Dendritic cell treated with granulocyte-macrophage colony-stimulating factor and Interleukin-4, amounts not matched to agents 40 ng/mL and 50 ng/mL, for 4 days (primary cell): ENCODE data around the gene RAPGEF2.
"Not testable (repeated sequence)": the region's sequence is repeated elsewhere in the genome, so short reads cannot be mapped to it uniquely, and the experiment has no call there.

ENCODE experiments used
- H3K27ac Mint-ChIP-seq: one replicate; pipeline ENCODE4 v1.8.0; 2022; ENCODE audit warnings: mild to moderate bottlenecking, mixed read lengths
- H3K27me3 Mint-ChIP-seq: one replicate; pipeline ENCODE4 v1.8.0; 2022; ENCODE audit warnings: mild to moderate bottlenecking, mixed read lengths
- H3K36me3 Mint-ChIP-seq: one replicate; pipeline ENCODE4 v1.8.0; 2022; ENCODE audit warnings: low read depth, mixed read lengths
- H3K4me1 Mint-ChIP-seq: one replicate; pipeline ENCODE4 v1.8.0; 2022; ENCODE audit warnings: low read depth, mixed read lengths
- H3K4me3 Mint-ChIP-seq: one replicate; pipeline ENCODE4 v1.8.0; 2022; ENCODE audit warnings: mild to moderate bottlenecking, moderate library complexity, mixed read lengths
- H3K9me3 Mint-ChIP-seq: one replicate; pipeline ENCODE4 v1.8.0; 2022; ENCODE audit warnings: mixed read lengths
- intact Hi-C: fragments of 100-400 bp; cut with micrococcal nuclease; formaldehyde crosslinking; loops from one replicate; pipeline ENCODE4 v1.15.0; 2022

RAPGEF2 gene

GRCh38 chr4:159248384-159249178 lies 145.7 kb downstream of the RAPGEF2 start:
- no peak overlapping the region for H3K4me3 Mint-ChIP-seq
- peaks cover 11% of the 10 kb centered on the region for H3K9me3 Mint-ChIP-seq
- H3K4me1 Mint-ChIP-seq, result peaks cover 34% of the 10 kb centered on the region
- intact Hi-C loops, result no loop called here
- no peaks in the 10 kb centered on the region for H3K27me3 Mint-ChIP-seq
- peaks cover 67% of the 10 kb centered on the region for H3K36me3 Mint-ChIP-seq
- H3K27ac Mint-ChIP-seq, result no peak overlapping the region

- H3K27ac Mint-ChIP-seq, result no peak overlapping the region
- peaks cover 67% of the 10 kb centered on the region for H3K36me3 Mint-ChIP-seq
- H3K27me3 Mint-ChIP-seq, result no peaks in the 10 kb centered on the region
- H3K4me3 Mint-ChIP-seq, result no peak overlapping the region
- intact Hi-C loops, result no loop called here
- peaks cover 11% of the 10 kb centered on the region for H3K9me3 Mint-ChIP-seq
- H3K4me1 Mint-ChIP-seq, result peaks cover 20% of the 10 kb centered on the region
Measured at GRCh38 chr4:159250751-159251325, 148.0 kb downstream of the RAPGEF2 start.

GRCh38 chr4:159251580-159251979 lies 148.7 kb downstream of the RAPGEF2 start:
- H3K4me3 Mint-ChIP-seq, H3K27me3 Mint-ChIP-seq, intact Hi-C loops, H3K27ac Mint-ChIP-seq: not testable (repeated sequence)
- Mint-ChIP-seq H3K9me3 (peaks cover 11% of the 10 kb centered on the region), H3K4me1 (peaks cover 26% of the 10 kb centered on the region), H3K36me3 (peaks cover 72% of the 10 kb centered on the region)

DNA sequence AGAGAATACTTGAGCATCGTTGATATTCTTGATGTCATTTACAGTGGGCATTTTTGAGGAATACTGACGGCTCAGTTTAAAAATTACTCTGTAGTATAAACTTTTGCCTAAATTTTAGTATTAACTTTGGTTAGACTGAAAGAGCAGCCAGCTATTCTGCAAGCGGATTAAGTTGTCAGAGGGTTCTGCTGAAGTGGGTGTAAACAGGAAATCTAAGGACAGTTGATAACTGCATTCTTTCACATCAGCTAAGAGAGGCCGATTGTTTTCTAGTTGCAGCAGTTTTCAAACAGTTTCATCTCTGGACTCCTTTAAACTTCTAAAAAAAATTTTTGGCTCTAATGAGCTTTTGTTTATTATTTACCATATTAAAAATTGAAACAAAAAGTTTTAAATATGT lies 149.6 kb downstream of the RAPGEF2 start:
- no peaks in the 10 kb centered on the region for H3K27me3 Mint-ChIP-seq
- no peak overlapping the region for H3K4me3 Mint-ChIP-seq
- H3K9me3 Mint-ChIP-seq, result peaks cover 11% of the 10 kb centered on the region
- H3K4me1 Mint-ChIP-seq, result peaks cover 31% of the 10 kb centered on the region
- no peak overlapping the region for H3K27ac Mint-ChIP-seq
- H3K36me3 Mint-ChIP-seq, result peaks cover 77% of the 10 kb centered on the region
- intact Hi-C loops, result no loop called here

- intact Hi-C loops, result no loop called here
- Mint-ChIP-seq H3K9me3 (peaks cover 6% of the 10 kb centered on the region), H3K4me1 (peaks cover 19% of the 10 kb centered on the region), H3K27ac (no peak overlapping the region), H3K4me3 (no peak overlapping the region), H3K27me3 (no peaks in the 10 kb centered on the region), H3K36me3 (peaks cover 66% of the 10 kb centered on the region)
Measured at GRCh38 chr4:159256037-159256436, 153.2 kb downstream of the RAPGEF2 start.

- Mint-ChIP-seq H3K36me3 (peaks cover 47% of the 10 kb centered on the region), H3K27me3 (no peaks in the 10 kb centered on the region), H3K4me3 (no peak overlapping the region), H3K9me3 (no peaks in the 10 kb centered on the region), H3K27ac (no peak overlapping the region), H3K4me1 (peaks cover 19% of the 10 kb centered on the region)
- intact Hi-C loops, result no loop called here
Measured at GRCh38 chr4:159258889-159259560, 156.1 kb downstream of the RAPGEF2 start.

- Mint-ChIP-seq H3K27me3 (no peaks in the 10 kb centered on the region), H3K27ac (no peak overlapping the region), H3K9me3 (no peaks in the 10 kb centered on the region), H3K4me1 (peaks cover 13% of the 10 kb centered on the region), H3K4me3 (no peak overlapping the region), H3K36me3 (peaks cover 36% of the 10 kb centered on the region)
- intact Hi-C loops, result no loop called here
Measured at GRCh38 chr4:159264057-159264456, 161.2 kb downstream of the RAPGEF2 start.

DNA sequence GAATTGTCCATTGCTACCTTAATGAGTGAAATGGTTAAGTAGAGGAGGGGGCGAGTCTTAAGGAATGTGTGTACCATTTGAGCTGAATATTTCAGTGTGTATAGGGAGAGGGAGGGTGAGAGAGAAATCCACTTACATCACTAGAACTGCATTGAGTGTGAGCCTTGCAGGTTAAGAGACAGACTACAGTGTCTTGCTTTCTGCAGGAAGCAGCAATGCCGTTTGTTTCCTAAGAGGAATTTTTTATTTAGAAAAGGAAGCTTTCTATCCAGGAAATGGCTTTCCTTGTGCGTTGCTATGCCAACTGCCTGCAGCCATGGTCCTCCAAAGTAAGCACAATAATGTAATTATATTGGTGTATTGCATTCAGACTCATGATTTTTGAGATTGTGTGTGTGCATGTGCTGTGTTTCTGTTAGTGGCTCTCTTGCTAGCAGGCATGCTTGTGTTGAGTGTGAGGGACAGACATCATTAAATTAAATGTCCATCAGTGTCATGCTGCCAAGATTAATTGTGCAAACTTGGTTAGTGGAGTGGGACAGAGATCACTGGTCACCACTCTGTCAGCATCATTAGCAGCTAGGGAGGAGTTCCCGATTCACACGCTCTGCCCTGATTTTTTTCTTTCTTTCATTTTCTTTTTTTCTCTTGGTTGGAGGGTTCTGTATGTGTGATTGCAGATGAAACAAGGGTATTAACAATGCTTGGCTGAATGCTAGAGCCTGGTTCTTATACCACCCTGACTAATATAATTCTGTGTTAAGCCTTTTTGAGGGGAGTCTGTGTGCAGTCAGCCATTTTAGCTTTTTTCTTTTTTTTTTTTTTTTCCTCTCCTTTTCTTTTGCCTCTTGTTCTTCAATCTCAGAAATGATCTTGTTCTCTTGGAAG lies 164.3 kb downstream of the RAPGEF2 start:
- Mint-ChIP-seq H3K36me3 (peaks cover 36% of the 10 kb centered on the region), H3K4me1 (peaks cover 22% of the 10 kb centered on the region), H3K27me3 (no peaks in the 10 kb centered on the region), H3K4me3 (no peak overlapping the region), H3K27ac (no peak overlapping the region), H3K9me3 (no peaks in the 10 kb centered on the region)
- intact Hi-C loops, result no loop called here

GRCh38 chr4:159267869-159268285 lies 165.0 kb downstream of the RAPGEF2 start:
- H3K36me3 Mint-ChIP-seq, result peaks cover 37% of the 10 kb centered on the region
- intact Hi-C loops, result no loop called here
- H3K4me3 Mint-ChIP-seq, result no peak overlapping the region
- no peaks in the 10 kb centered on the region for H3K9me3 Mint-ChIP-seq
- peaks cover 28% of the 10 kb centered on the region for H3K4me1 Mint-ChIP-seq
- H3K27ac Mint-ChIP-seq, result no peak overlapping the region
- no peaks in the 10 kb centered on the region for H3K27me3 Mint-ChIP-seq

GRCh38 chr4:159268607-159269006 lies 165.7 kb downstream of the RAPGEF2 start:
- no peaks in the 10 kb centered on the region for H3K27me3 Mint-ChIP-seq
- intact Hi-C loops, result no loop called here
- no peak overlapping the region for H3K4me3 Mint-ChIP-seq
- H3K36me3 Mint-ChIP-seq, result peaks cover 37% of the 10 kb centered on the region
- H3K4me1 Mint-ChIP-seq, result peaks cover 29% of the 10 kb centered on the region
- H3K27ac Mint-ChIP-seq, result no peak overlapping the region
- no peaks in the 10 kb centered on the region for H3K9me3 Mint-ChIP-seq

DNA sequence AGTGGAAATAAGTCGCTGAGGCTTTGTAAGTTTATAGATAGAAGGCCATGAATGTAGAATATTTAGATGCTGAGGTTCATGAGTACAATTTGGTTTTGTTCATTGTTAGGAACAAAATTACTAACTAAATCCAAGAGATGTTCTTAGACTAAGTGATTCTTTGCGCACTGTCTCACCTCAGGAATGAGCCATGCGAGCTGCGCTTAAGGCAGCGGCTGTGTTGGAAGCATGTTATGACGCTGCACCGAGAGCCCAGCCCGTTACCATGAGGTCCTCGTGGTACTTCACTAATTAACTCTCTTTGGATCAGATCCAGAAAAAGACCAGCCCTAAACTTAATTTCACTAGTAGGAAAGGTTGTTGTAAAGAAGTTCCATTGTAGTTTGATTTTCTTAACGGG lies 166.2 kb downstream of the RAPGEF2 start:
- no peak overlapping the region for H3K4me3 Mint-ChIP-seq
- no peaks in the 10 kb centered on the region for H3K27me3 Mint-ChIP-seq
- peaks cover 40% of the 10 kb centered on the region for H3K36me3 Mint-ChIP-seq
- peaks cover 29% of the 10 kb centered on the region for H3K4me1 Mint-ChIP-seq
- no peak overlapping the region for H3K27ac Mint-ChIP-seq
- intact Hi-C loops, result no loop called here
- H3K9me3 Mint-ChIP-seq, result no peaks in the 10 kb centered on the region

DNA sequence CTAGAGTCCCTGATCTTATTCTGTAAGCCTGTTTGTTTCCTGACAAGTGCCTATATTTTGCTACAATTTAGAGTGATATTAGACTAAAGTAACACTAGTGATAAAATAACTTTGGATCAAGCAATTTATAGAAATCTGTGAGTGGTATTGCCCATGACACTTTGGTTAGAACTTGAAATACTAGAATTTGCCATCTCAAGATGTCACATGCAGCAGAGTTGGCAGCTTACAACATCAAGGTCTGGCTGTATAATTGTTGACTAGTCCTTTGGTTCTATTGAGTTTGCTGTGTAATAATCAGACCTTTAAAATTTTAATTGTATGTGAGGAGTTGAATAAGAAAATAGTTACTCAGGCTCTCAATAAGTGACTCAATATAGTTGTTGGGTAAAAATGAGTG lies 167.1 kb downstream of the RAPGEF2 start:
- intact Hi-C loops, result no loop called here
- Mint-ChIP-seq H3K27ac (no peak overlapping the region), H3K27me3 (no peaks in the 10 kb centered on the region), H3K9me3 (no peaks in the 10 kb centered on the region), H3K4me3 (no peak overlapping the region), H3K4me1 (peaks cover 32% of the 10 kb centered on the region), H3K36me3 (peaks cover 35% of the 10 kb centered on the region)

GRCh38 chr4:159271856-159272255 lies 169.0 kb downstream of the RAPGEF2 start:
- Mint-ChIP-seq H3K36me3 (peaks cover 25% of the 10 kb centered on the region), H3K4me3 (no peak overlapping the region)

More at GRCh38 chr4:159271856-159272255, 169.0 kb downstream of the RAPGEF2 start:
- intact Hi-C loops, result no loop called here
- Mint-ChIP-seq H3K27me3 (no peaks in the 10 kb centered on the region), H3K4me1 (peaks cover 23% of the 10 kb centered on the region), H3K9me3 (no peaks in the 10 kb centered on the region), H3K27ac (peak overlapping the region; percentile 37)
